ENCODE data around the gene MEIS2.
A peak's percentile ranks its signal among the peaks of the same experiment; 100 is the strongest.

MEIS2 gene

GRCh38 chr15:37138591-37139215 lies 38.4 kb upstream of the MEIS2 start:
- TF ChIP-seq, protein P1, sequence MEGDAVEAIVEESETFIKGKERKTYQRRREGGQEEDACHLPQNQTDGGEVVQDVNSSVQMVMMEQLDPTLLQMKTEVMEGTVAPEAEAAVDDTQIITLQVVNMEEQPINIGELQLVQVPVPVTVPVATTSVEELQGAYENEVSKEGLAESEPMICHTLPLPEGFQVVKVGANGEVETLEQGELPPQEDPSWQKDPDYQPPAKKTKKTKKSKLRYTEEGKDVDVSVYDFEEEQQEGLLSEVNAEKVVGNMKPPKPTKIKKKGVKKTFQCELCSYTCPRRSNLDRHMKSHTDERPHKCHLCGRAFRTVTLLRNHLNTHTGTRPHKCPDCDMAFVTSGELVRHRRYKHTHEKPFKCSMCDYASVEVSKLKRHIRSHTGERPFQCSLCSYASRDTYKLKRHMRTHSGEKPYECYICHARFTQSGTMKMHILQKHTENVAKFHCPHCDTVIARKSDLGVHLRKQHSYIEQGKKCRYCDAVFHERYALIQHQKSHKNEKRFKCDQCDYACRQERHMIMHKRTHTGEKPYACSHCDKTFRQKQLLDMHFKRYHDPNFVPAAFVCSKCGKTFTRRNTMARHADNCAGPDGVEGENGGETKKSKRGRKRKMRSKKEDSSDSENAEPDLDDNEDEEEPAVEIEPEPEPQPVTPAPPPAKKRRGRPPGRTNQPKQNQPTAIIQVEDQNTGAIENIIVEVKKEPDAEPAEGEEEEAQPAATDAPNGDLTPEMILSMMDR (IDR thresholded peaks at IDR 0.05; ENCODE audit: low read depth, low read length), result no peak
- no peak for DNase-seq (ENCODE audit: low read depth in 2 of 2)
- H3K4me3 ChIP-seq (replicated peaks in 1 of 2; ENCODE audit: low read depth in 2 of 2, low read length in 2 of 2), result no peak overlapping the region

DNA sequence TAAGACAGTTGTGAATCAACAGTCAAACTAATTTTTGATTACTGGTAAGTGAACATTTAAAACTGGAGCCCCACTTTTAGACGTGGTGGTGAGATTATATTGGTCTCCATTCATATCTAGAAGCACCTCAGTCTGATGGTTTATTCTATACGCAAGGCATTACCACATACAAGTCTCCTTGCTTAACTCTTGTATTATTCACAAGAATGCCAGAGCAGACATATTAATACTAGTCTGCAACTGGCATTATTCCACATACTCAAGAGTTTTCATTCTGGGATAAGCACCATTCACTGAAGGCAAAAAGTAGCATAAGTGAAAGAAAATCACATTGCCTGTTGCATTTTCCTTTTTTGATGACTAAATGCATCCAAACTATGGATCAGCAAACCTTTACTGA lies 36.9 kb upstream of the MEIS2 start:
- DNase-seq (ENCODE audit: low read depth in 2 of 2), result peak in 1 of 2 donors; percentile 29
- no peak overlapping the region for H3K4me3 ChIP-seq (replicated peaks in 1 of 2; ENCODE audit: low read depth in 2 of 2, low read length in 2 of 2)
- TF ChIP-seq, protein P1 (IDR thresholded peaks at IDR 0.05; ENCODE audit: low read depth, low read length), result no peak

GRCh38 chr15:37136666-37137065 lies 36.3 kb upstream of the MEIS2 start:
- TF ChIP-seq, protein P1 (IDR thresholded peaks at IDR 0.05; ENCODE audit: low read depth, low read length), result no peak
- DNase-seq (ENCODE audit: low read depth in 2 of 2), result peak in 1 of 2 donors; percentile 40
- H3K4me3 ChIP-seq (replicated peaks in 1 of 2; ENCODE audit: low read depth in 2 of 2, low read length in 2 of 2), result no peak overlapping the region

DNA sequence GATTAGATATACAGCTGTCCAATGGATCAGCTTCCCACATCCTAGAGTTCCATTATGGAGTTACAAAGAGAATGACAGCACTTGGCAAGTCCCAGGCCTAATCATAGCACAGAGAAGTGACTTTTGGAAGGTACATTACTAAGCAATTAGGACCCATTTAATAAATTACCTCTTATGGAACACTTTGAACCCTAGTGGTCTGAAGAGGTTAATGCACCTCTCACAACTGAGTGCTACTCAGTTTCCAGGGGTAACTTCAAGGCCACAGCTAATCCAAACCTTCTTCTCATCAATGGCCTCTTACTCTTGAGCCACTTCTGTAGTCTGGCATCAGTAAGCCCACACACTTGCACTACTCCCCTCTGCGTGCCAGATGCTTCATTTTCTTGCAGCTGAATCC lies 34.9 kb upstream of the MEIS2 start:
- H3K4me3 ChIP-seq (replicated peaks in 1 of 2; ENCODE audit: low read depth in 2 of 2, low read length in 2 of 2), result no peak overlapping the region
- no peak for DNase-seq (ENCODE audit: low read depth in 2 of 2)
- TF ChIP-seq, protein P1 (IDR thresholded peaks at IDR 0.05; ENCODE audit: low read depth, low read length), result peak; percentile 50

DNA sequence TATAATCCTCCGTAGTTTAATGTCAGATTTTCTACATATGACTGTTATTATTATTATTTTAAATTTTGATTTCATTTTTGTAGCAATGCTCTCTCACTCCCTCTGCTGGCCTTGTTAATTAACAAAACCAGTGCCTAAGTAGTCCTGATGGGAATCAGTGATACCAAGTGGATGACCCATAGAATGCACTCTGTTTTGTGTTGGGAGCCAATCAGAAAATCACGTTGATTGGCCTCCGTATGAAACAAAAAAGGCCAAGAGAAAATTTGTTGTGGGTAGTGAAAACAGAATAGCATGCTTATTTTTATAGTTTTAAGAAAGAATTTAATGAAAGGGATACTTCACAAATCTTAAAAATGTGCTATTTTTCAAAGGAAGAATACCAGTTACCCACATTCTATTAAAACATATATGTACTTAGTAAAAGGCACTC lies 34.4 kb upstream of the MEIS2 start:
- TF ChIP-seq, protein P1 (IDR thresholded peaks at IDR 0.05; ENCODE audit: low read depth, low read length), result peak; percentile 65
- peak; percentile 63 to 73 for DNase-seq (ENCODE audit: low read depth in 2 of 2)

GRCh38 chr15:37134244-37134643 lies 33.9 kb upstream of the MEIS2 start:
- H3K4me3 ChIP-seq (replicated peaks in 1 of 2; ENCODE audit: low read depth in 2 of 2, low read length in 2 of 2), result no peak overlapping the region
- TF ChIP-seq, protein P1 (IDR thresholded peaks at IDR 0.05; ENCODE audit: low read depth, low read length), result no peak
- DNase-seq (ENCODE audit: low read depth in 2 of 2), result no peak

More for the DNA sequence above, 34.4 kb upstream of the MEIS2 start:
- no peak overlapping the region for H3K4me3 ChIP-seq (replicated peaks in 1 of 2; ENCODE audit: low read depth in 2 of 2, low read length in 2 of 2)

GRCh38 chr15:37133602-37134001 lies 33.3 kb upstream of the MEIS2 start:
- TF ChIP-seq, protein P1 (IDR thresholded peaks at IDR 0.05; ENCODE audit: low read depth, low read length), result peak; percentile 30

More at GRCh38 chr15:37133602-37134001, 33.3 kb upstream of the MEIS2 start:
- no peak overlapping the region for H3K4me3 ChIP-seq (replicated peaks in 1 of 2; ENCODE audit: low read depth in 2 of 2, low read length in 2 of 2)
- peak; percentile 57 to 68 for DNase-seq (ENCODE audit: low read depth in 2 of 2)
